ENCODE data around the gene C2orf81.
"Not testable (repeated sequence)": the region's sequence is repeated elsewhere in the genome, so short reads cannot be mapped to it uniquely, and the experiment has no call there.

The C2orf81 gene

GRCh38 chr2:74421221-74421870 lies at the start of gene C2orf81, which contains the start of gene WDR54:
Gene C2orf81 (minus strand): TSS chr2:74421619. CDS start chr2:74421560, 59 bp downstream.
Gene WDR54 (plus strand): TSS chr2:74421730. CDS start chr2:74422154, 424 bp downstream.
- peak; percentile 24 for DNase-seq (ENCODE audit: low read depth)
- H3K4me3 ChIP-seq (ENCODE audit: control insufficient read depth, low read depth, low read length), result peak within 1 kb of the TSS; percentile 90
- no peak for TF ChIP-seq CTCF (IDR thresholded peaks at IDR 0.05; ENCODE audit: control insufficient read depth, insufficient read depth, low read depth, low read length, missing control alignments)

GRCh38 chr2:74470742-74471141 lies 49.3 kb upstream of the C2orf81 start:
- DNase-seq (ENCODE audit: low read depth), result not testable (repeated sequence)

GRCh38 chr2:74464406-74464805 lies 43.0 kb upstream of the C2orf81 start:
- peak overlapping the region; percentile 89 for H3K4me3 ChIP-seq (ENCODE audit: control insufficient read depth, low read depth, low read length)
- no peak for DNase-seq (ENCODE audit: low read depth)
- TF ChIP-seq CTCF (IDR thresholded peaks at IDR 0.05; ENCODE audit: control insufficient read depth, insufficient read depth, low read depth, low read length, missing control alignments), result no peak

More at GRCh38 chr2:74470742-74471141, 49.3 kb upstream of the C2orf81 start:
- H3K4me3 ChIP-seq (ENCODE audit: control insufficient read depth, low read depth, low read length), result not testable (repeated sequence)

GRCh38 chr2:74462786-74463105 lies 41.3 kb upstream of the C2orf81 start:
- TF ChIP-seq CTCF (IDR thresholded peaks at IDR 0.05; ENCODE audit: control insufficient read depth, insufficient read depth, low read depth, low read length, missing control alignments), result no peak
- DNase-seq (ENCODE audit: low read depth), result no peak
- H3K4me3 ChIP-seq (ENCODE audit: control insufficient read depth, low read depth, low read length), result no peak overlapping the region

GRCh38 chr2:74462054-74462785 lies 40.8 kb upstream of the C2orf81 start:
- no peak for DNase-seq (ENCODE audit: low read depth)
- no peak overlapping the region for H3K4me3 ChIP-seq (ENCODE audit: control insufficient read depth, low read depth, low read length)
- no peak for TF ChIP-seq CTCF (IDR thresholded peaks at IDR 0.05; ENCODE audit: control insufficient read depth, insufficient read depth, low read depth, low read length, missing control alignments)

GRCh38 chr2:74461187-74462053 lies 40.0 kb upstream of the C2orf81 start:
- no peak overlapping the region for H3K4me3 ChIP-seq (ENCODE audit: control insufficient read depth, low read depth, low read length)
- no peak for DNase-seq (ENCODE audit: low read depth)
- TF ChIP-seq CTCF (IDR thresholded peaks at IDR 0.05; ENCODE audit: control insufficient read depth, insufficient read depth, low read depth, low read length, missing control alignments), result no peak

GRCh38 chr2:74460187-74460586 lies 38.8 kb upstream of the C2orf81 start:
- not testable (repeated sequence) for DNase-seq (ENCODE audit: low read depth); H3K4me3 ChIP-seq (ENCODE audit: control insufficient read depth, low read depth, low read length)

GRCh38 chr2:74459503-74460118 lies 38.2 kb upstream of the C2orf81 start:
- H3K4me3 ChIP-seq (ENCODE audit: control insufficient read depth, low read depth, low read length), result peak overlapping the region; percentile 32
- DNase-seq (ENCODE audit: low read depth), result not testable (repeated sequence)
